Liver (tissue), 9 donors: ENCODE results near the gene DOCK11. TPM values are rescaled to one million over a fixed set of nuclear protein-coding genes. Genes with fewer than 3 reads are reported as not detected.

Experiments
- DNase-seq: peaks from one replicate; pipeline ENCODE4 v3.0.0-alpha.2; 2017; ENCODE audit warnings: low spot score
- H3K27ac ChIP-seq, 2 donors: one replicate each; pipeline ENCODE4 v1.7.0; 2013; ENCODE audit warnings: inconsistent platforms in 2 of 2, low read length in 2 of 2, control low read depth in 1 of 2, low read depth in 1 of 2, mild to moderate bottlenecking in 1 of 2
- H3K27me3 ChIP-seq, 4 donors: one replicate each; pipeline versions ENCODE4 v1.6.1 to v1.7.0; 2013; ENCODE audit warnings: low read length in 3 of 4, inconsistent platforms in 1 of 4, mild to moderate bottlenecking in 1 of 4, moderate library complexity in 1 of 4; ENCODE audit not compliant: control insufficient read depth in 4 of 4, insufficient read depth in 4 of 4
- H3K36me3 ChIP-seq, 4 donors: one replicate each; pipeline versions ENCODE4 v1.6.1 to v1.7.0; 2013; ENCODE audit warnings: low read length in 3 of 4, mild to moderate bottlenecking in 3 of 4, low read depth in 1 of 4, moderate library complexity in 1 of 4; ENCODE audit not compliant: control insufficient read depth in 4 of 4, insufficient read depth in 3 of 4
- H3K4me1 ChIP-seq, 4 donors: one replicate each; pipeline versions ENCODE4 v1.6.1 to v1.7.0; 2013; ENCODE audit warnings: low read length in 3 of 4, mild to moderate bottlenecking in 3 of 4, moderate library complexity in 1 of 4; ENCODE audit not compliant: control insufficient read depth in 4 of 4, insufficient read depth in 4 of 4
- H3K4me3 ChIP-seq, 3 donors: one replicate each; pipeline versions ENCODE4 v1.6.1 to v1.7.0; 2013; ENCODE audit warnings: low read length in 3 of 3, control low read depth in 1 of 3, low read depth in 1 of 3, mild to moderate bottlenecking in 1 of 3
- H3K9ac ChIP-seq, 2 donors: one replicate each; pipeline ENCODE4 v1.7.0; 2013; ENCODE audit warnings: low read length in 2 of 2, mild to moderate bottlenecking in 2 of 2, moderate library complexity in 2 of 2, control low read depth in 1 of 2, low read depth in 1 of 2
- H3K9me3 ChIP-seq, 4 donors: one replicate each; pipeline versions ENCODE4 v1.6.1 to v1.7.0; 2013; ENCODE audit warnings: low read length in 3 of 4; ENCODE audit not compliant: control insufficient read depth in 4 of 4
- EGR1 ChIP-seq, 2 donors: IDR thresholded peaks; 2 replicates each; pipeline ENCODE4 v1.6.1; 2016 to 2018; ENCODE audit warnings: antibody characterized with exemption in 2 of 2, low read depth in 2 of 2
- FOXA1 ChIP-seq: IDR thresholded peaks from 2 replicates; pipeline ENCODE4 v1.6.1; 2016; ENCODE audit warnings: antibody characterized with exemption
- FOXA2 ChIP-seq: IDR thresholded peaks from 2 replicates; pipeline ENCODE4 v1.6.1; 2016; ENCODE audit warnings: antibody characterized with exemption
- GABPA ChIP-seq, 2 donors: IDR thresholded peaks in 1 of 2; conservative IDR thresholded peaks in 1 of 2; 2 replicates each; pipeline ENCODE4 v1.6.1; 2016; ENCODE audit warnings: antibody characterized with exemption in 2 of 2, mild to moderate bottlenecking in 1 of 2, moderate library complexity in 1 of 2
- HNF4G ChIP-seq: IDR thresholded peaks from 2 replicates; pipeline ENCODE4 v1.6.1; 2016; ENCODE audit warnings: antibody characterized with exemption
- JUND ChIP-seq, 2 donors: IDR thresholded peaks; 2 replicates each; pipeline ENCODE4 v1.6.1; 2016; ENCODE audit warnings: antibody characterized with exemption in 2 of 2
- NR2F2 ChIP-seq: IDR thresholded peaks from 2 replicates; pipeline ENCODE4 v1.6.1; 2016; ENCODE audit warnings: antibody characterized with exemption
- RAD21 ChIP-seq, 2 donors: IDR thresholded peaks; 2 replicates each; pipeline ENCODE4 v1.6.1; 2016; ENCODE audit warnings: antibody characterized with exemption in 2 of 2, mild to moderate bottlenecking in 2 of 2
- RXRA ChIP-seq, 2 donors: IDR thresholded peaks; 2 replicates each; pipeline ENCODE4 v1.6.1; 2017 to 2018; ENCODE audit warnings: antibody characterized with exemption in 2 of 2, mild to moderate bottlenecking in 1 of 2
- TAF1 ChIP-seq: conservative IDR thresholded peaks from 2 replicates; pipeline ENCODE4 v1.6.1; 2016; ENCODE audit warnings: antibody characterized with exemption, mild to moderate bottlenecking
- YY1 ChIP-seq: IDR thresholded peaks from 2 replicates; pipeline ENCODE4 v1.6.1; 2016; ENCODE audit warnings: antibody characterized with exemption, mild to moderate bottlenecking
- WGBS: extraction: QIAGEN DNeasy Blood & Tissue Kit; methylation state at CpG from one replicate; pipeline ENCODE4 v1.1.7; 2013; 5-methylcytosine and 5-hydroxymethylcytosine counted together
- polyA plus RNA-seq, 2 donors: library from polyadenylated mRNA; stranded (reverse) in 1 of 2; unstranded in 1 of 2; fragments of 200-250 nt in 1 of 2; fragments of >200 nt in 1 of 2; fragmentation: Nextera tagmentation in 1 of 2; extraction: Ambion mirVana in 1 of 2; gene quantifications; one replicate each; pipeline versions ENCODE4 v1.2.1 to v1.2.3, GENCODE V29; 2013 to 2015
- total RNA-seq, 2 donors: library from RNA; depleted of rRNA; stranded (reverse); fragments of >200 nt; gene quantifications; one replicate each; pipeline ENCODE4 v1.2.3, GENCODE V29; 2014
- TF ChIP-seq, protein P1 (sequence below): fragments of 150-350 bp; IDR thresholded peaks from 2 replicates; pipeline ENCODE4 v1.5.1; 2017; ENCODE audit warnings: improper control_type of control experiment, low read depth, low read length; ENCODE audit not compliant: missing input control
- TF ChIP-seq, protein P2 (sequence below): IDR thresholded peaks from 2 replicates; pipeline ENCODE4 v1.6.1; 2016; ENCODE audit warnings: antibody characterized with exemption
- TF ChIP-seq, protein P3 (sequence below): IDR thresholded peaks from 2 replicates; pipeline ENCODE4 v1.6.1; 2016; ENCODE audit warnings: antibody characterized with exemption, mild to moderate bottlenecking
- TF ChIP-seq, protein P4 (sequence below): IDR thresholded peaks from 2 replicates; pipeline ENCODE4 v1.6.1; 2016; ENCODE audit warnings: antibody characterized with exemption
- TF ChIP-seq, protein P5 (sequence below): IDR thresholded peaks from 2 replicates; pipeline ENCODE4 v1.6.1; 2016; ENCODE audit warnings: antibody characterized with exemption
- donor health status: healthy.
- donor health status: healthy.
- donor health status: healthy.
- donor health status: healthy.
- donor health status: healthy.

The DOCK11 gene
- total and polyA plus RNA-seq, 4 donors: 1.3 to 9.3 (median 3.7) TPM

DNA sequence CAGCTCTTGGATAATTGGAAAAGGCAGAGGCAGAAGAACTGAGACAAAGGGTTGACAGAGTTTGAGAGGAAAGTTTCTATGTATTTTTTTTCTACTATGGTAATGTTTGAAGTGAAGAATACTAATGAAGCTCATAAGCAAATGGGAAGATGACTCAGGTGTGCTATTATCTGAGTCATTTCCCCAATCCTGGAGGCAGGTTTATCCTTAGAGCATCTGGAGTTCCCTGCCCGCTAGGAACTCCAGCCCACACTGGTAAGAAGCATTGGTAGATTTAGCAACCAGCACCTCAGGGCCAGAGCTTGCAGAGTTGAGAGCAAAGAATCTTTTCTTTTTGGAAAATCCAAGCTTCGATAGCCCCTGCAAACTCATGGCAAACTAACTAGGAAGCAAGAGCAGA lies 55.2 kb downstream of the DOCK11 start:
- Histone ChIP-seq H3K36me3 (peaks cover 0 to 2% (median 0%) of the 10 kb centered on the region in 4 donors), H3K9me3 (no peaks in the 10 kb centered on the region), H3K27ac (no peak overlapping the region), H3K4me1 (no peaks in the 10 kb centered on the region), H3K27me3 (no peaks in the 10 kb centered on the region), H3K9ac (no peak overlapping the region), H3K4me3 (no peak overlapping the region)
- TF ChIP-seq YY1 (no peak), FOXA1 (no peak), JUND (IDR thresholded peaks at IDR 0.05) (no peak), RXRA (IDR thresholded peaks at IDR 0.05) (no peak), FOXA2 (no peak), TAF1 (no peak), EGR1 (IDR thresholded peaks at IDR 0.05; ENCODE audit: low read depth in 2 of 2) (no peak), RAD21 (IDR thresholded peaks at IDR 0.05) (no peak), NR2F2 (no peak), GABPA (IDR thresholded peaks at IDR 0.05 in 1 of 2, conservative IDR thresholded peaks at IDR 0.05 in 1 of 2) (no peak), HNF4G (no peak)
- TF ChIP-seq, protein P1, sequence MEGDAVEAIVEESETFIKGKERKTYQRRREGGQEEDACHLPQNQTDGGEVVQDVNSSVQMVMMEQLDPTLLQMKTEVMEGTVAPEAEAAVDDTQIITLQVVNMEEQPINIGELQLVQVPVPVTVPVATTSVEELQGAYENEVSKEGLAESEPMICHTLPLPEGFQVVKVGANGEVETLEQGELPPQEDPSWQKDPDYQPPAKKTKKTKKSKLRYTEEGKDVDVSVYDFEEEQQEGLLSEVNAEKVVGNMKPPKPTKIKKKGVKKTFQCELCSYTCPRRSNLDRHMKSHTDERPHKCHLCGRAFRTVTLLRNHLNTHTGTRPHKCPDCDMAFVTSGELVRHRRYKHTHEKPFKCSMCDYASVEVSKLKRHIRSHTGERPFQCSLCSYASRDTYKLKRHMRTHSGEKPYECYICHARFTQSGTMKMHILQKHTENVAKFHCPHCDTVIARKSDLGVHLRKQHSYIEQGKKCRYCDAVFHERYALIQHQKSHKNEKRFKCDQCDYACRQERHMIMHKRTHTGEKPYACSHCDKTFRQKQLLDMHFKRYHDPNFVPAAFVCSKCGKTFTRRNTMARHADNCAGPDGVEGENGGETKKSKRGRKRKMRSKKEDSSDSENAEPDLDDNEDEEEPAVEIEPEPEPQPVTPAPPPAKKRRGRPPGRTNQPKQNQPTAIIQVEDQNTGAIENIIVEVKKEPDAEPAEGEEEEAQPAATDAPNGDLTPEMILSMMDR: no peak
- TF ChIP-seq, protein P2, sequence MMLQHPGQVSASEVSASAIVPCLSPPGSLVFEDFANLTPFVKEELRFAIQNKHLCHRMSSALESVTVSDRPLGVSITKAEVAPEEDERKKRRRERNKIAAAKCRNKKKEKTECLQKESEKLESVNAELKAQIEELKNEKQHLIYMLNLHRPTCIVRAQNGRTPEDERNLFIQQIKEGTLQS: no peak
- TF ChIP-seq, protein P3, sequence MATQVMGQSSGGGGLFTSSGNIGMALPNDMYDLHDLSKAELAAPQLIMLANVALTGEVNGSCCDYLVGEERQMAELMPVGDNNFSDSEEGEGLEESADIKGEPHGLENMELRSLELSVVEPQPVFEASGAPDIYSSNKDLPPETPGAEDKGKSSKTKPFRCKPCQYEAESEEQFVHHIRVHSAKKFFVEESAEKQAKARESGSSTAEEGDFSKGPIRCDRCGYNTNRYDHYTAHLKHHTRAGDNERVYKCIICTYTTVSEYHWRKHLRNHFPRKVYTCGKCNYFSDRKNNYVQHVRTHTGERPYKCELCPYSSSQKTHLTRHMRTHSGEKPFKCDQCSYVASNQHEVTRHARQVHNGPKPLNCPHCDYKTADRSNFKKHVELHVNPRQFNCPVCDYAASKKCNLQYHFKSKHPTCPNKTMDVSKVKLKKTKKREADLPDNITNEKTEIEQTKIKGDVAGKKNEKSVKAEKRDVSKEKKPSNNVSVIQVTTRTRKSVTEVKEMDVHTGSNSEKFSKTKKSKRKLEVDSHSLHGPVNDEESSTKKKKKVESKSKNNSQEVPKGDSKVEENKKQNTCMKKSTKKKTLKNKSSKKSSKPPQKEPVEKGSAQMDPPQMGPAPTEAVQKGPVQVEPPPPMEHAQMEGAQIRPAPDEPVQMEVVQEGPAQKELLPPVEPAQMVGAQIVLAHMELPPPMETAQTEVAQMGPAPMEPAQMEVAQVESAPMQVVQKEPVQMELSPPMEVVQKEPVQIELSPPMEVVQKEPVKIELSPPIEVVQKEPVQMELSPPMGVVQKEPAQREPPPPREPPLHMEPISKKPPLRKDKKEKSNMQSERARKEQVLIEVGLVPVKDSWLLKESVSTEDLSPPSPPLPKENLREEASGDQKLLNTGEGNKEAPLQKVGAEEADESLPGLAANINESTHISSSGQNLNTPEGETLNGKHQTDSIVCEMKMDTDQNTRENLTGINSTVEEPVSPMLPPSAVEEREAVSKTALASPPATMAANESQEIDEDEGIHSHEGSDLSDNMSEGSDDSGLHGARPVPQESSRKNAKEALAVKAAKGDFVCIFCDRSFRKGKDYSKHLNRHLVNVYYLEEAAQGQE: no peak
- TF ChIP-seq, protein P4, sequence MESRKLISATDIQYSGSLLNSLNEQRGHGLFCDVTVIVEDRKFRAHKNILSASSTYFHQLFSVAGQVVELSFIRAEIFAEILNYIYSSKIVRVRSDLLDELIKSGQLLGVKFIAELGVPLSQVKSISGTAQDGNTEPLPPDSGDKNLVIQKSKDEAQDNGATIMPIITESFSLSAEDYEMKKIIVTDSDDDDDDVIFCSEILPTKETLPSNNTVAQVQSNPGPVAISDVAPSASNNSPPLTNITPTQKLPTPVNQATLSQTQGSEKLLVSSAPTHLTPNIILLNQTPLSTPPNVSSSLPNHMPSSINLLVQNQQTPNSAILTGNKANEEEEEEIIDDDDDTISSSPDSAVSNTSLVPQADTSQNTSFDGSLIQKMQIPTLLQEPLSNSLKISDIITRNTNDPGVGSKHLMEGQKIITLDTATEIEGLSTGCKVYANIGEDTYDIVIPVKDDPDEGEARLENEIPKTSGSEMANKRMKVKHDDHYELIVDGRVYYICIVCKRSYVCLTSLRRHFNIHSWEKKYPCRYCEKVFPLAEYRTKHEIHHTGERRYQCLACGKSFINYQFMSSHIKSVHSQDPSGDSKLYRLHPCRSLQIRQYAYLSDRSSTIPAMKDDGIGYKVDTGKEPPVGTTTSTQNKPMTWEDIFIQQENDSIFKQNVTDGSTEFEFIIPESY: no peak
- TF ChIP-seq, protein P5, sequence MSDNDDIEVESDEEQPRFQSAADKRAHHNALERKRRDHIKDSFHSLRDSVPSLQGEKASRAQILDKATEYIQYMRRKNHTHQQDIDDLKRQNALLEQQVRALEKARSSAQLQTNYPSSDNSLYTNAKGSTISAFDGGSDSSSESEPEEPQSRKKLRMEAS: no peak
- WGBS: 96% methylated on average over 2 of the region's 2 CpGs
- no peak for DNase-seq

DNA sequence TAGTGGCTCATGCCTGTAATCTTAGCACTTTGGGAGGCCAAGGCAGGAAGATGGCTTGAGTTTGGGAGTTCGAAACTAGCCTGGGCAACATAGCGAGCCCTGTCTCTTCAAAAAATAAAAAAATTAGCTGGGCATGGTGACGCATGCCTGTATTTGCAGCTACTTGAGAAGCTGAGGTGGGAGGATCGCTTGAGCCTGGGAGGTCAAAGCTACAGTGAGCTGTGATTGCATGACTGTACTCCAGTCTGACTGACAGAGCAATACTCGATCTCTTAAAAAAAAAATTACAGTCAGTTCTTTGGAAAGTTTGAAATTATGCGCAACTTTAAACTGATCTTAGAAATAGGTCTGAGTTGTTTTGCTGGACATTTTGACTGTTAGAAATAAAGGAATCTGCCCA lies 55.8 kb downstream of the DOCK11 start:
- H3K4me1 ChIP-seq: no peaks in the 10 kb centered on the region
- DNase-seq: no peak
- no peak overlapping the region for H3K4me3 ChIP-seq
- H3K36me3 ChIP-seq: peaks cover 0 to 3% (median 0%) of the 10 kb centered on the region in 4 donors
- 96% methylated on average over 6 of the region's 6 CpGs for WGBS
- H3K27me3 ChIP-seq: no peaks in the 10 kb centered on the region
- H3K27ac ChIP-seq: no peak overlapping the region
- H3K9ac ChIP-seq: no peak overlapping the region
- no peaks in the 10 kb centered on the region for H3K9me3 ChIP-seq
- TF ChIP-seq, protein P3: no peak
- TF ChIP-seq RAD21 (IDR thresholded peaks at IDR 0.05) (no peak), HNF4G (no peak)
